HG02981 (cell line): Measurements from ENCODE around the gene CACNA2D4.

Source experiments
- ATAC-seq: cut with Tn5 transposase; IDR thresholded peaks from one replicate; pipeline ENCODE4 v1.9.1; 2021; ENCODE audit warnings: mild to moderate bottlenecking, moderate library complexity; ENCODE audit not compliant: unreplicated experiment

Gene CACNA2D4

DNA sequence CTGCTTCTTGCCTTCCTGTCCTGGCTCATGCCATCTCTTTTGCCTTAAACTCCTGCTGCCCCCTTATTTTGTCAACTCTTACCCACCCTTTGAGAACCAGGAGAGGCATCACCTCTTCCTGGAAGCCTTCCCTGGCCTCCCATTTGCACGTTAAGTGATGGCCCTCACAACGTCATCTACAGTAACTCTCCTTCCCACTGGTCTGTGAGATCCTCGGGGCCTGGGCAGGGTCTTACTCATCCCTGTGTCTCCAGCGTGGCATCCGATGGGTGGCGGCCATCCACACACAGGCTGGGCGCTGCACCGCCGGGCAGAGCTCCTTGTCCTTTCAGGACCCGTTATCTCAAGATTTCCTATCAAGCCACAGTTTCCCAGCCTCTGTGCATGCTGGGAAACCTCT, 16.8 kb upstream of the CACNA2D4 start:
- no peak for ATAC-seq

DNA sequence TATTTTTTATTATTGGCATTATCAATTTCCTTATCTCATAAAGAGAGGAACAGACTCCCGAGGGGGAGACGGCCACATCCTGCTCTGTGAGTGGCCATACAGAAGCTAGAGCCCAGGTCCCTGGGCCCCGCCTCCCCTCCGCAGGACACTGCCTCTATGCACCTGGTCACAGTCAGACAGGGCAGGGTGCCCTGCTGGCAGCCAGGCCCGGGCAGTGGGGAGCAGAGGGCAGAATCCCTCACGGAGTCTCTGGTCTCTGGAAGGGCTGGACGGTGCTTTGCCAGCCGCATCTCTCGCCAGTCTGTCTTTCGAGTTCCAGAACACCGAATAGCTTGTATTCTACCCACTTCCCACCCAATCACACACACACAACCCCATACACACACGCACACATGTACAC, 16.4 kb upstream of the CACNA2D4 start:
- ATAC-seq, result no peak

DNA sequence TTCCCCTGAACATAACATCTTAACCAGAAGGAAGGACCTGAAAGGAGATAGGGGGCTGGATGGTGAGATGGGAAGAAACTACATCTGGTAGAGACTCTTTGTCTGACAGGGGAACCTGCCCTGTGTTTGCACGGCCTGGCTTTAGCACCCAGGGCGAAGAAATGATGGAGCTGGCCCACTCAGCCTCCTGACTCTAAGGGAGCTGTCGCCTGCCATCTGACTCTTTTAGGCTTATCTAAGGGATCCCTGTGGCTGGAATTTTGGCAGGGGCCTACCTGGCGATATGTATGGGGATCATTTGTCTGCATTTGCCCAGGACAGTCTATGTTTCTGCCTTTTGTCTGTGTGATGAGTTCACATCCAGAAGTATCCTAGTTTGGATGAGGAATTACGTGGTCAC, 15.6 kb upstream of the CACNA2D4 start:
- no peak for ATAC-seq

DNA sequence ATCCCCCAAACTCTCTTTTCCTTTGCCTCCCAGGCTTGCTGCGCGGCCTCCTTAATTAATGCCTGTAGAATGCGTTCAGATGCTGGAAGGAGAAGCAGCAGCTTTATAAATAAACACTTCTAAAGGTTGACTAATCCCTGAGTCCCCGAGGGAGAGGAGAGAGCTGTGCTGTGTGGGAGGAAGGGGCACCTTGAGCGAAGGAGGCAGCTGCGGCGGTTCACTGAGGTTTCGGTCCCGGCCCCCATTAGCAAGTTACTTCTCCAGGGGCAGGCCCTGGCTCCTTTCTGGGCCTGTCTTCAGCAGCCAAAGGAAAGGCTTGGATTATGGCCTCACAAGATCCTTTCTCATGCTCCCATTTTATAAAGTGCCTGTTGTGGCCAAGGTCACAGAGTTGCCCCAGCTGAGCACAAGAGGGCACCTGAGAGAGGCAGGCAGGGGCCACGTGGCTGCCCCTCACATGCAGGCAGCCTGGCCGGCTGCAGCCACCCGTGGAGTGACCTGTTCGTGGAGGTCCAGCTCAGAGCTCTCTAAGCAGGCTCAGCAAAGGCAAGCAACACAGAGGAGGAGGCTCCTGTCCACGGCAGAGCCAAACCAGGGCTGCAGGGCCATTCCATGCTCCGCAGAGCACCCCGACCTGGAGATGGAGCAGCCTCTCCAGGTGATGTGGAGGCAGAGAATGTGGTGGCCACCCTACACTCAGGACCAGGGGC, 15.0 kb upstream of the CACNA2D4 start:
- ATAC-seq, result no peak

DNA sequence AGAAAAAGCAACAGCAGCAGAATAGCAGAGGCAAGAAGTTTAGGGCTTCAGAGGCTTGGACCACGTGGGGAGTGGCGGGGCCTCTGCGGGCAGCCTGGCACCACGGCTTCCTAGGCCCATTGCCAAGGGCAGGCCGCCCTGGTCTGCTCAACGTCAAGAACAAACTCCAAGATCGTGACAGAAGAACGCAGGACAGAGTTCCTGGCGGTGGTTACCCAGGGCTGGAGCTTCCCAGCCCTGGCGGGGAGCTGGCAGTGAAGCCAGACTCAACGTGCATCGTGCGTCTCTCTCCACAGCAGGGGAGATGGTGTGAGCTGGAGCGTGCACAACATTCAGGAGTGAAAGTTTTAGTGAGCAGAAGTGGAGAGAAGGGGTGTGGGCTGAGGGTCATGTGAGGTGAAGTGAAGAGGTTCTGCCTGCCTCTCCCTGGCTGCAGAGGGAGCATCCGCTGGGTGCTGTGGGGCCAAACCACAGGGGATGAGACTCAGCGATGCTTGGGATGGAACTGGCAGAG, 13.9 kb upstream of the CACNA2D4 start:
- ATAC-seq, result no peak

DNA sequence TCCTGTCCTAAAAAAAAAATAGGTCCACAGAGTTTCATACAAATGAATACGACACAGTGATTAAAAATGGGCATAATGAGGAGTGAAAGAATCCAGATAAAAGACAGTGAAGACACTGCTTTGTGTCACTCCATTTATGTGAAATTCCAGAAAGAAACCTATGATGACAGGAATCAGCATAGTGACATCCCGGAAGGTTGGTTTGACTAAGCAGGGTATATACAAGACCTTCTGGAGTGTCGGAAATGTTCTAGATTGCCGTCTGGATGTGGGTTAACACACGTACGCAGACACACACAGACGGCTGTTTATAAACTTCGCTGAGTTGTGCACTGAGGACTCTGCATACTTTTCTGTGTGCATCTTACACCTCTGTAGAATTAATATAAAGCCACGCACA, 13.2 kb upstream of the CACNA2D4 start:
- no peak for ATAC-seq

DNA sequence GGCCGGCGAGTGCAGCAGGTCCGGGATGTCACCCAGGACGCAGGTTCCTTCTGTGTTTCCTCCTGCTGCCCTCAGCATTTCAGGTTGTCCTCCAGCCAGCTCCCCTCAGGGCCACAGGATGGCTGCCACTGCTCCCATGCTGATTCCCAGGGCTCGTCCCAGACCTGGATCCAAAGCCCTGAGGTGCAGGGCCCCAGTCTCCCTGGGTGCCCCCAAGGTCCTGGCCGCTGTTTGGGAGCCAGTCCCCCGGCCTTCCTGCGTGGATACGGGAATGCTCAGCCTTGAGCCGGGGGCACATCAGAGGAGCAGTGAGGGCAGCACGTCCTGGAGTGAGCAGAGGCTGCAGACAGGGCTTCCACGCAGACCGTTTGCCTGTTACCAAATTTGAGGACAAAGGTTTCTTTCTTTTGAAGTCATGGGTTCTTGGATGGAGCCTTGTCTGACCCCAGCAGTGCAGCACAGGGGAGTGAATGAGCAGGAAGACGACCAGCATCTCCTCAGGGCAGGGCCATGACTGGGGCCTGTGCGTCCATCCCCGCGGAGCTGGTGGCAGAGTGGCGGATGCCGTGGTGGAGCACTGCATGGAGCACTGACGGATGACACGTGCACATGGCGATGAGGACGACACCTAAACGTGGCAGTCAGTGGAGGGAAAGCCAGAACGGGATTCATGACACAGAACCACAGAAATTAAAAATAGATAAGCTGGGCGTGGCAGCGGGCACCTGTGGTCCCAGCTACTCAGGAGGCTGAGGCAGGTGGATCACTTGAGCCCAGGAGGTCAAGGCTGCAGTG, 12.5 kb upstream of the CACNA2D4 start:
- no peak for ATAC-seq

DNA sequence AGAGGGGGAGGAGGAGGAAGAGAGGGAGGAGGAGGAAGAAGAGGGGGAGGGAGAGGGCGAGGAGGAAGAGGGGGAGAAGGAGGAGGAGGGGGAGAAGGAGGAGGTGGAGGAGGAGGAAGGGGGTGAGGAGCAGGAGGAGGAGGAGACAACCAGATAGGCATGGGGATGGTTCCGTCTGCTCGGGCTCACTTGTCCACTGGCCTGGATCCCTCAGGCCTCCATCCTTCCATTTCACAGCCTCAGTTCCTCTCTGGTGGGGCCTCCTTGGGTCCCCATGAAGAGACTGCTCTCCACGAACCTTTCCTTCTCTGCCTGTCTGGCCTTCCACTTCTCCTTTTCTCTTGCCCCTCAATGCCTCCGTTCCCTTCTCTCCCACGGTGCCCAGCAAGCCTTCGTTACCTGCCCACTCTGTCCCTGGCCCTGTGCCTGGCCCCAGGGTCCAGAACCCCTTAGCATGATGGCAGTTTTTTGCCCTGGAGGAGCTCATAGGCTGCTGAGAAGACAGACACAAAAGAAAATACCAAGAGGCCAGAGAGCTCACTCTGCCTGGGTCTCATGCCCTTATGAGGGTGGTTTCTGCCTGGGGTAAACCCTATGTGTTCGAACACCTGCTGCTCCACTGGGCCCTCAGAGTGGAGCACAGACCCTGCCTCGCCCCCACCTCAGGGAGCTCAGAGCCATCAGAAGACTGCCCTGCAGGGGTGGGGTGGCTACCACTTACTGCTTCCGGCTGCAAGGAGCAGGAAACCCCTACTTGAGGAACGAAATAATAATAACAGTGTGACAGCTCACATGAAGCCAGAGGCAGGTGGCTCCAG, 11.7 kb upstream of the CACNA2D4 start:
- ATAC-seq, result no peak

DNA sequence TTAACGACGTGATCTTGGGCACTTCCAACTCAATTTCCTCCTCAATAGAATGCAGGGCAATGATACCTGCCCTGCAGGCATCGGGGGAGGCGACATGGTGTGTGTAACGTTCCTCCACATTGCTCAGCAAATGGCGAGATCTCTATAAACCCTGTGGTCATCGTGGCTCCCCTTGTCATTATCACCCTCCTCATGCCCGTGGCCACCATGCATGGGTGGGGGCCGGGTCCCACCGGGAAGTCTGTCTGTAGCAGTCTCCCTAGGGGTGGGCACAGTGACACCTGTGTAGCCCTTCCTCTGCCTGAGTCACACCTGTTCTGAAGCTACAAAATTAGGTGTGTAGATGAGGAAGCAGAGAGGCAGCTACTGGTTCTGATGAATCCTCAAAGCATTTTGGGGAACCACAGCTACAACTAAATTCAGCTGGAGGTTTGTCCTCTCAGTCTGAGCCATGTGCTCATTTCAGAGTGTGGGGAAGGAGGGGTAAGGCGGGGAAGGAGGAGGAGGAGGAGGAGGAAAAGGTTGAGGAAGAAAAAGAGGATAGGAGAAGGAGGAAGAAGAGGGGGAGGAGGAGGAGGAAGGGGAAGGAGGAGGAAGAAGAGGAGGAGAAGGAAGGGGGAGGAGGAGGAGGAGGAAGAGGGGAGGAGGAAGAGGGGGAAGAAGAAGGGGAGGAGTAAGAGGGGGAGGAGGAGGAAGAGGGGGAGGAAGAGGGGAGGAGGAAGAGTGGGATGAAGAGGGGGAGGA, 11.0 kb upstream of the CACNA2D4 start:
- ATAC-seq, result no peak

DNA sequence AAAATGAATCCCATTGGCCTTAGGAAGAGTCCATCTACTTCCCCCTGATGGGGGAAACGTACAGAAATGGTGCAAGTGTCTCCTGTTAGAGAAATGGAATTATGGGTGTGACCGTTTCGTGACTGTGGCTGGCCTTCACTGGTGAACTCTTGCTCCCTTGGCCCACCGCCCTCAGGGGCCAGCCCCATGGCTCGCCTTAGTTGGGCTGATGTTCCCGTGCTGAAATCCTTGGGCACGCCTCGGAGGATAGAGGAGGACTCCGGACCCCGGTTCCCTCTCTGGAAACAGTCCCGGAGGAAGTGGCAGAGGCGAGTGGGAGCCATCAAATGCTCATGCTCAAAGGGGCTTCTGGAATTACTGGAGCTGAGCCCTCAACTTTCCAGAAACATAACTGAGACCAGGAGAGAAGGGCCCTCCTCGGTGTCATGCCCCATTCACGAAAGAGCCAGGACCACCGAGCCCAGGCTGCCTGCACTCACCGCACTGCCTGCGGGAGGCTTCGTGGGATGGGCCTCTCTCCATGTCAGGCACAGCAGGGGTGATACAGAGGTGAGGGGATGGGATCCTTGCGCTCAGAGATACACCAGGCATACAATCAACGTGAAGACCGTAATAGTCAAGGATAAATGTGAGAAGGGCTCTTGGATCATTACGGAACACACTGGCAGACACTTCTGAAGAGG, 10.1 kb upstream of the CACNA2D4 start:
- no peak for ATAC-seq

DNA sequence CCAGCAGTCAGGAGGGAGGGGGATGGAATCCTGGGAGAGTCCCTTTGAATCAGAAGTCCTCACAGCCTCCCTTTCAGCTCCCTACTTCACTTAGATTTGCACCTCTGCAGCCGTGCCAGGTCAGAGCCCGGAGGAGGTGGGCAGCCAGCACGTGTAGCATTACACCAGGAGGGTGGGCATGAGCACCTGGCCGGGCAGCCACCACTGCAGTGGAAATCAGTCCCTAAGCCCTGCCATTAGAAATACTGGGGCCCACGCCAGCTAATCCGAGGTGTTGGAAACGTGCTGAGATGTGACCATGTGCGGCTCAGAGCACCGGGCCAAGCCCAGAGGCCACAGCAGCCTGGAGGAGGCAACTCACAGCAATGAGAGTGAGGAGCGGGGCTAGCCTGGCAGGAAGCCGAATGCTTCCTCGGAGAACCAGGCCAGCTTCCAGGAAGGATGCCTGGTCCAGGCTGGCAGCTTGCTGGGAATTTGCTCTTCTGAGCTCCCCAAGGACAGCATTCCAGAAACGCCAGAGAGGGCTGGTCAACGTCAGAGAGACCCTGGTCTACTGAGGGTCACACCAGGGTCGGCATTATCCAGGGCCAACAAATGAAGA, 9.4 kb upstream of the CACNA2D4 start:
- ATAC-seq, result no peak

DNA sequence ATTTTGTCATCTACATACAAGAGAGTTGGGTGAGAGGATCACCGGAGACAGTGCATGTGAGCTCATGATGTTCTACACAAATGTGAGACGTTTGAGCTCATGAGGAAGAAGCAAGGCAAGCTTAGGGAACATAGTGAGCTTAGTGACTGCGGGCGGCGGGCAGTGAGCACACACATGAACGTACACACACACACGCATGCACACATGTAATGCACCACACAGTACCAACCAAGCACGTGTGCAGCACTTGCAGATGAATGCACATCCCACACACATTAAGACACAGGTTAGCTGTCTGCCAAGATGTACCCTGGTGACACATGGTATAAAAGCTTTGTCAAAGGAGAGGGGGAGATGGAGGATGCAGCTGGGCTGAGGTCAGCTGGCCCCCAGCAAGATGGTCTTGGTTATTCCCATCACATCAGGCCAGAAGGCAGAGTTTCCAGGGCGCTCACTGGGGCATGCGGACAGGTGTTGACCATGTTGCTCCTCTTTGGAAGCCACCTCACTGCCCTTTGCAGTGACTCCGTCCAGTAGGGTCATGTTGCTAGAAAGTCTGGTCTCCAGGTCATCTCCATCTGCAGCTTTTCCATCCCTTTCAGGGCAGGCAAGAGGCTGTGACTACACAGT, 8.7 kb upstream of the CACNA2D4 start:
- no peak for ATAC-seq

DNA sequence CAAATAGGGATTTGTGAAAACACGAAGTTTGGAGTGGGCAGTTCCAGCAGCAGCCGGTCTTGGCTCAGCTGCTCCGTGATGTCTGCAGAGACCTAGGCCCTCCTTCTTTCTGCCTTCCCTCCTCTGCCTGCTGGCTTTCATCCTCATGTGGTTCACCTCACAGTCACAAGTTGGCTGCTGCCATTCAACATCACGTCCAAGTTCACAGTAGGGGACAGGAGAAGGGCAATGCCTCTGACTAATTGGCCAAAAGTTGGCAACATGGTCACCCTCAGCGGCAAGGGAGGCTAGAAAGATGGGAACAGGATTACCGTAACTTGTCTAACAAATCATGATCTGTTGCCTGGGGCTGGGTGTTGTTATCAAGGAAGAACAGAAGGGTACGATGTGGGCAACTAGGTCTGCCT, 7.8 kb upstream of the CACNA2D4 start:
- no peak for ATAC-seq

DNA sequence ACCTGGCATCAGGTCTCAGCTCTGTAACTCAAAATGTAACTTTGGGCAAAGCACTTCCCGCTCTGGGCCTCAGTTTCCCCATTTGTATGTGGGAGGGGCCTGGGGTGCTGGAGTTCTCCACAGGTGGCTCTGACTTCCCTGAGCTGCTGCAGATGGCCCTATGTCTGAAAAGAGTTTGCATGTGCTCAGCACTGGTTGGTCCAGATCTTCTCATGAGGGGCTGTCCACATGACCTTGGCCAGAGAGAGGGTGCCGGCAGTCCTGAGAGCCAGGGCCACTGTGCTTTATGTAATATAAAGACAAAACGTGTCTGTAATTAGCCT, 7.2 kb upstream of the CACNA2D4 start:
- ATAC-seq, result no peak

DNA sequence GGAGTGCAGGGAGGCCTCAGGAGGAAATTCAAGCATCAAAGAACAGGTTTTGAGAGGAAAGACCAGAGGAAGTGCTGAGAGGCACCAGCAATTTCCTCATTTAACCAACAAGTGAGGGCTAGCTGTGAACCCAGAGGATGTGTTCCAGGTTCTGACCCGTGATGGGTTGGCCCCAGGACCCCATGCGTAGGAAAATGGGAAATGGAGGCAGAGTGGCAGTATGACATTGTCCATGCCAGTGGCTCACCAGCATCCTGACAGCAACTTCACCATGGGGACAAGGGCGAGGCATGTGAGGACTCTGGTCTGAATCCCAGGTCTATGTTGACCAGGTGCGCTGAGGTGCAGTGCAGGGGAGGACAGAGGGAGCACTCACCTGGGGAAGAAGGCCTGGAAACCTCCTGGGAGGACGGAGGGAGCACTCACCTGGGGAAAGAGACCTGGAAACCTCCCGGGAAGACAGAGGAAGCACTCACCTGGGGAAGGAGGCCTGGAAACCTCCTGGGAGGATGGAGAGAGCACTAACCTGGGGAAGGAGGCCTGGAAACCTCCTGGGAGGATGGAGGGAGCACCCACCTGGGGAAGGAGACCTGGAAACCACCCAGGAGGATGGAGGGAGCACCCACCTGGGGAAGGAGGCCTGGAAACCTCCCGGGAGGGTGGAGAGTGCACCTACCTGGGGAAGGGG, 6.7 kb upstream of the CACNA2D4 start:
- no peak for ATAC-seq

DNA sequence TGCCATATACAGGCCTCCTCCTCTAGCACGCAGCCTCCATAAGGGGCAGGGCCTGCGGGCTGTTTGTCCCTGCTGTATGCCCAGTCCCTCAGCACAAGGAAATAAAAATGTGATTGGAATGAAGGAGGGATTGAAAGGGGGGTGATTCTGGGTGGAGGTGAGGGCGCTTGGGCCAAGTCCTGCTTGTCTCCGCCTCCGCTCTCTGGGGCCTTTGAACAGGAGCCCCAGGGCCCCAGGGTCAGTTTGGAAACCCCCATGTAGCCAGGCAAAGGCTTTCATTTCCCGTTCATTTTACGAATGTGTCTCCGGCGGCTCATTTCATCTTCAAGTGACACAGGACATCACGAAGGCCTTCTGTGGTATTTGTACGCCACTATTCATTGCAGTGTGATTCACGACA, 4.5 kb upstream of the CACNA2D4 start:
- ATAC-seq, result no peak

DNA sequence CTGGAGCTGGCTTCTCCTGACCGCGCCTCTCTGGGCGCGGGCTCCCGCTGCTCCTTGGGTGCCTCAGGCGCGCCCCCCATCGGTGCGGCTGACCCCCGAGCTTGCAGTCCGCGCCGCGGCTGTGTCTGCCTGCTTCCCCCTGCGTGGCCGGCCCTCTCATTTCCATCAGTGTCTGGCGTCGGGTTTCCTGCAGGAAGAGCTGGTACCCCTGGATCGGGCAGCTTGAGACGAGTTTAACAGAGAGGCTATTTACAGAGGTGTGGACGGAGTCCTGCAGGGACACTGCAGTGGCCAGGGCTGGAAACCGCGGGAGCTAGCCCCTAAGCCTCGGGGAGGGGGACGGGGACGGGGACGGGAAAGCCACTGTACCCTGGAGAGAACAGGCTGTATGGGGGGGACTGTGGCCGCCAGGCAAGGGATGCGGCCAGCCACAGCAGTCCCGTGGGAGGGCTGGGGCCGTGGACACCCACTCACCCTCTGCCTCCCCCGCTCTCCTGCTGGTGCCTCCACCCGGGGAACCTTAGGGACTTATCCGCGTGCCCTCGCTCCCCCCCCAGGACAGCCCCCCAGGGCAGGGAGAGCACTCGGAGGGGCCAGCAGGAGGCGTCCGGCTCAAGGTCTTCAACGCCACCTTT, 3.7 kb upstream of the CACNA2D4 start:
- ATAC-seq, result no peak

DNA sequence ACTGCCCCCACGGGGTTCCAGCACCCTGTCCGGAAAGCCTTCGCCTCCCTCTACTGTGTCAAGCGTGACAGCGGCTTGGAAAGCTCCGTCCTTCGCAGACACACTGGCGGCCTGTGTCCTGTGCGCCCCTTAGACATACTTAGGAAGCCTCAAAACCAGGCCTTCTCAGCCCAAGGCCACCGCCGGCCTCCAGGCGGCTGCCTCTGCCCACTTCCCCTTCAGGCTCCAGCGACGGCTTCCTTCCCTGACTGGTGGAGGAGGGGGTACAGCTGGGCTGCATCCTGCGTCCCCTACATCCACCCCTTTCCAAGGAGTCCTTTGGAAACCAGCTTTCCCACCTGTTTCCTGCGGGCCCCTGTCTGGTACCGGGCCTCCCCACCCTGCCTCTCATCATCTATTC, 2.5 kb upstream of the CACNA2D4 start:
- no peak for ATAC-seq
